LHCN-M2 (cell line): ENCODE data around the gene HIKESHI. TPM values are rescaled to one million over a fixed set of nuclear protein-coding genes. Genes with fewer than 3 reads are reported as not detected.
"Not testable (repeated sequence)": the region's sequence is repeated elsewhere in the genome, so short reads cannot be mapped to it uniquely, and the experiment has no call there.

Experiments
- DNase-seq: peaks from one replicate; pipeline ENCODE4 v3.0.0-alpha.2; 2012; ENCODE audit warnings: low read depth
- total RNA-seq: library from RNA; depleted of rRNA; stranded (reverse); fragments of >200 nt; gene quantifications from 2 replicates; pipeline ENCODE4 v1.2.3, GENCODE V29; 2014

Gene HIKESHI
- total RNA-seq, 1 experiment from 2014 or later = 67.3 TPM

DNA sequence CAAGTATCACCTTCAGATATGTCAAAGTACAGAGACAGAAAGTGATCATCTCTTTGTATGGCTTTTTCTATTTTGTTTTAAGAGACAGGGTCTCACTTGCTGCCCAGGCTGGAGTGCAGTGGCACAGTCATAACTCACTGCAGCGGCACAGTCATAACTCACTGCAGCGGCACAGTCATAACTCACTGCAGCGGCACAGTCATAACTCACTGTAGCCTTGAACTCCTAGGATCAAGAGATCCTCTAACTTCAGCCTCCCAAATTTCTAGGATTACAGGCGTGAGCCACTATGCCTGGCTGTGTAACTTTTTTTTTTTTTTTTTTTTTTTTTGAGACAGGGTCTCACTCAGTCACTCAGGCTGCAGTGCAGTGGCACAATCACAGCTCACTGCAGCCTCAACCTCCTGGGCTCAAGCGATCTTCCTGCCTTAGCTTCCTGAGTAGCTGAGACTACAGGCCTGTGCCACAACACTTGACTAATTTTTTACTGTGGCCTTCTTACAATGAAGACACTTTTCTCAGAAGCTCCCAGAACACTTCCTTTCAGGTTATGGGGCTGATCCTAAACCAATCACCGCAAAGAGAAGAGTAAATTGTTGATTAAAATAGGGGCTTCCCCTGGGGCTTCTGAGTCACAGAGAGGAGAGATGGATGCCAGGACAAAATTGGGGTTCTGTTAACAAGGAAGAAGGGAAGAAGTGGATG, 9.0 kb upstream of the HIKESHI start:
- DNase-seq = no peak

DNA sequence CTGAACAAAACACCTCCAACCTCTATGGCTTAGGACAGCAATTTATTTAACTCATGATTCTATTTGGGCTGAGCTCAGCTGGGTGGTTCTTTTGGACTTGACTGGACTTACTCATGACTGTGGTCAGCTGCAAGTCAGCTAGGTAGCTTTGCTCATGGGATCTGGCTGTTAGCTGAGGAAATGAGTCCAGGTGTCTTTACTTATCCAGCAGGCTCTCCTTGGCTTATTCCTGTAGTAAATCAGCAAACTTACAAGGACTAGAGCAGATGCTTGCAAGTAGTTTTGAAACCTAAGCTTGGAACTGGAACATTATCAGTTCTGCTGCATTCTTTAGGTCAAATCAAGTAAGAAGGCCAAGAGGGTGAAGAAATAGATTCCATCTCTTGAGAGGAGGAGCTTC, 8.0 kb upstream of the HIKESHI start:
- DNase-seq = no peak

DNA sequence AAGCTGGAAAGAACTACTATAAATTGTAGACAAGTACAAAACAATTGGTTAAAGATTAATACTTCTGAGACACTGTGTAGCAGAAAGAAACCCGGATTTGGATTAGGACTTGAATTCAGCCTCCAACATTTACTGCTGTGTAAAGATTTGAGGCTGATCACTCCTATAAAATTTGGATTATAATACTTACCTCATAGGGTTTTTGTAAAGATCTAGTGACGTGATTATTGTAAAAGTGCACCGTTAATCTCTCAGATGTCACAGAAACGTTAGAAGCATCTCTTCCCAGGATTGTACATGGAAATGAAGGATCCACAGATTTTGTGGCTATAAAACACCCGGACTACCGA, 323 bp upstream of the HIKESHI start:
- DNase-seq = no peak

DNA sequence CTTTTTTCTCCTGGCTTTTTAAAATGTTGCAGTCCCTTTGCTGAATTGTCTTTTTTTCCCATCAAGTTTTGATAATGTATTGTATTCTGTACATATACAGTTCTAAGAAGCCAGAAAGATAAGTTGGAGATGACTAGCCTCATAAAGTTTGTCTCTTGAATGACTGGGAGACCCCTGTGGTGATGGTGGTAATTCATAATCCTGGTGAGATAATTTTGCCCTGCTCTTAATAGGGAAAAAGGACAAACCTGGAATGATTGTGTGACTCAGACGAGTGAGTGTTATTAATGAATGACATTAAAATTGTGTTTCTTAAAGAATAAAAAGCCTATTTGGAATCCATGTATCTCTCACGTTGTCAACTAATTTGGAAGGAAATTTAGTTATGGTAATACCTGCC, 1.2 kb downstream of the HIKESHI start:
- peak; percentile 29 for DNase-seq

DNA sequence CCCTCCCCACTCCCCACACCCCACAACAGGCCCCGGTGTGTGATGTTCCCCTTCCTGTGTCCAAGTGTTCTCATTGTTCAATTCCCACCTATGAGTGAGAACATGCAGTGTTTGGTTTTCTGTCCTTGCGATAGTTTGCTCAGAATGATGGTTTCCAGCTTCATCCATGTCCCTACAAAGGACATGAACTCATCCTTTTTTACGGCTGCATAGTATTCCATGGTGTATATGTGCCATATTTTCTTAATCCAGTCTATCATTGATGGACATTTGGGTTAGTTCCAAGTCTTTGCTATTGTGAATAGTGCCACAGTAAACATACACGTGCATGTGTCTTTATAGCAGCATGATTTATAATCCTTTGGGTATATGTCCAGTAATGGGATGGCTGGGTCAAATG, 6.7 kb downstream of the HIKESHI start:
- not testable (repeated sequence) for DNase-seq

DNA sequence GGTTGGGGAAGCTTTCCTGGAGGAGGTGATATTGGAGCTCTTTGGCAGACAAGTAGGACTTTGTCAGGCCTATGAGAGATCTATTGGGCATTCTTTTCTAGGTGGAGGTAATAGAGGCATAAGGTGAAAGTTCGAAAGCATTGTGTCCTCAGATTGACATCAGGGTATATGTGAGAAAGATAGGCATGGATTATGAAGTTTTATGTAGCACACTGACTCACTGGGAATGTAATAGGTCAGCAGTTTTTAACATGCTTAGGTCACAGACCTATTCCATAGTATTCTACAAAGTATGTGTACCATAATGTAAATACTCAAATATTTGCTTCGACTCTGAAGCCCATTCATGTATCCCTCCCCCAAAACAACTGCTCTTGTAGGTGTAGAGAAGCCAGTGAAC, 11.8 kb downstream of the HIKESHI start:
- no peak for DNase-seq

DNA sequence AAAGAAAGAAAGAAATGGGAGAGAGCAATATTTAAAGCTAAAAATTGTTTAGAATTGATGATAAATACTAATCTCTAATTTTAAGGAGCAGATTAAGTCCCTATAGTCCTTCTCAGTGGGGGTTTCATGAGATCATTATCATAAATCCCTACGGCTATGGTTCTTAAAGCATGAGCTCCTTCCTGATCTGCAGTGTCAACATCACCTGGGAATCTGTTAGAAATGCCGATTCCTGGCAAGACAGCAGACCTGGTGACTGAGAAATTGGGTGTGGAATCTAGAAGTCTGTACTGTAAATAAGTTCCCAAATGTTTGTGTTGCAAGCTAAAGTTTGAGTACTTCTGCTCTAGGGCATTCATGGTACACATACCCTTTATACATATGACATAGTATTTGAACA, 12.6 kb downstream of the HIKESHI start:
- DNase-seq = no peak

DNA sequence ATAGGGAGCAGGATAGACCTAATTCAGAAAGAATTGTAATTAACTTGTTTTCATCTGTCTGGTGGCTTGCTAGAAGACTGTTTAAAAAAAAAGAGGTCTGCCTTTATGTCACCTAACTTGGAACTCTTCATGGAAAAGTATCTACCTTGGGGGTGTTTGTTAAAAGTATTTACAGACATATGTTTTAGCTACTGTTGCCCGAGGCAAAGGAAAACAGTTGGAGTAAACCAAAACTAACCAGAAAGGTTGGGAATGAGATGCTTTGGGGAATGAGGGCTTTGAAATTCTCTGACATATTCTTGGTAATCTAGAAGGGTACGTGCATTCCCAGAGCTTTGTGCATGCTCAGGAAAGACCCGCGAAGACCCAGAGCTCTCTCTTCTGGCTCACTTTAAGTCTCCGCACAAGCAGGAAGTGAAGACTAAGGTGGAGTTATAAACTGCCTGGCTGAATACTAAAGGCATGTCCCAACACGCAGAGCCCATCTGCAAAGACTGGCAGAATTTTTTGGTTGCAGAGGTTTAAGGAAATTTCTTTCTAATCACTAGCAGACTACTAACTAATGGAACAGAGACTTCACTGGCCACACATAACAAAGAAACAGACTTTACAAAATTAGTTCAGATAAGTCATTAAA, 33.2 kb downstream of the HIKESHI start:
- peak; percentile 1 for DNase-seq

DNA sequence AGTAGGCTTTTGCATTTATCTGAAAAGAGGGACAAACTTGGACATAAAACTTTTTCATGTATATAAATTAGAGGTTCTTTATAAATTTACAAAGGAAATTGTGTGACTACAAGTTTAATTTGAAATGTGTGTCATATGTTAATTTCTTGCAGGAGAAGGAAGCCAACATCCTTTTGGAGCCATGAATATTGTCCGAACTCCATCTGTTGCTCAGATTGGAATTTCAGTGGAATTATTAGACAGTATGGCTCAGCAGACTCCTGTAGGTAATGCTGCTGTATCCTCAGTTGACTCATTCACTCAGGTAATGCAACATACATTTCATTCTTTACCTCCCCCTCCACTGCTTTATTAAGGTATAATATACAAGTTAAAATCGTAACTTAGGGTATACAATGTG, 35.2 kb downstream of the HIKESHI start:
- no peak for DNase-seq

DNA sequence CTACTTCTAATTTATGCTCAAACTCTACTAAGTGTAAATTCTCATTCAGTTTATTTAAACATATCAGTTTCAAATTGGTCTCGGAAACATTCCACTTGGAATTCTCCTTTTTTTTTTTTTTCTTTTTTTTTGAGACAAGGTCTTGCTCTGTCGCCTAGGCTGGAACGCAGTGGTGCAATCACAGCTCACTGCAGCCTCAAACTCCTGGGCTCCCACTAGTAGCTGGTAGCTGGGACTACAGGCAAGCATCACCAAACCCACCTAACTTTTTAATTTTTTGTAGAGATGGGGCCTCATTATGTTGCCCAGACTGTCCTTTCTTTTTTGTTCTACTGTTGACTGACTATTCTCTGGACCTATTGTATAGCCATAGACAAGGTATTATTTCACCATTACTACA, 39.3 kb downstream of the HIKESHI start:
- DNase-seq = no peak

DNA sequence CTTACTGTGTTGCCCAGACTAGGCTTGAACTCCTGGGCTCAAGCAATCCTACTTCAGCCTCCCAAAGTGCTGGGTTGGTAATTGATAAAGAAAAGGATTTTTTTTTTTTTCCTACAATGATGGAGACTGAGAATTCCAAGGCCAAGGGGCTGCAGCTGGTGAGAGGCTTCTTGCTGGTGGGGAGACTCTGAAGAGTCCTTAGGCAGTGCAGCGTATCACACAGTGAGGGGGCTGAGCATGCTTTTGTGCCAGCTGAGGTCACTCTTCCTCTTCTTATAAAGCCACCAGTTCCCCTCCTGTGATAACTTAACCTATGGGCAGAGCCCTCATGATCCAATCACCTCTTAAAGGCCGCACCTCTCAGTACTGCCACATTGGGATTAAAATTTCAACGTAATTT, 44.5 kb downstream of the HIKESHI start:
- no peak for DNase-seq

DNA sequence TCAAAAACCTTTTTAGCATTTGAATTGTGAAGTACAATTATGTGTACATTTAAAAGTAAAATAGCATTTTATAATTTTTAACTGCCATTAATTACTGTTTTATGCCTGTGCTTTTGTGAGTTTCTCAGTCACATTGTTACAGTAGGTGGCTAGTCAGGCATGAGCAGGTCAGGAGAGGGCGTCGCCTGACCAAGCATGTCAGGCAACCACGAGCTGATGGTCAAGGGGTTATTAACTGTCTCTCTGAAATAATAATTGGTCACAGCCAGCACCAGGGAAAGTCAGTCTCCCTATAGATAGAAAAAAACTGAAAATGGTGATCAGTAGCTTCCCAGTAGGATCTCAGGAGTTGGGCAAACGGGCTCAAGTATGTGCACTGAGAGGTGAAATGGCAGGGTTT, 53.2 kb downstream of the HIKESHI start:
- peak; percentile 8 for DNase-seq

DNA sequence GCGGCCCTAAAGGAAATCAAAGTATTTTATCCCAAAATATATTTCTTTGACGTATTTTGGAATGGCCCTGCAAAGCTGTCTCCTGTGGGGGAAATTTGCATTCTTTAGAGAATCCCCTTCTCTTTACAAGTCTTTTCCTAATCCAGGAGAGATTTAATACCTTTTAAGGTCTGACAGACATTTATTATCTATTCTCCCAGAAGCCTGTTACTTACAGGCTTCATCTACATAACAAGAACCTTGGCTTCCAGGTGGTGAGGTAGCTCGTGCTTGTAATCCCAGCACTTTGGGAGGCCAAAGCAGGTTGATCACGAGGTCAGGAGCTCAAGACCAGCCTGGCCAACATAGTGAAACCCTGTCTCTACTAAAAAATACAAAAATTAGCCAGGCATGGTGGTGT, 55.4 kb downstream of the HIKESHI start:
- DNase-seq = not testable (repeated sequence)

DNA sequence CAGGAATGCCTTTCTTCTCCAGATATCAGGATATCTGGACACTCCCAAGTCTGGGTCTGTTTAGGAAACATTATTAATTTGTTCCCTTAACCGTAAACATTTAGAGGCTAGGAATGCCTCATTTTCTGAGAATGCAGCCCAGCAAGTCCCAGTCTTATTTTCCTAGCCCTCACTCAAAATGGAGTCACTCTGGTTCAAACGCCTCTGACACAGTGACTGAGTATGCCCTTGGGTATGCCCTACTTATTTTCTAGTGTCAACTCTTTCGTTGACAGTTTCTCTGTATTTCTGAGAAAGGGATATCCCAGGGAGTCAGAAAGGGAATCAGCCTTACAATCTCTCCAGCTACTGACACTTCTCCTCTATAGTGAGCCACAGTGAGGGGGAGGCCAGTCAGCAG, 56.7 kb downstream of the HIKESHI start:
- DNase-seq = no peak

DNA sequence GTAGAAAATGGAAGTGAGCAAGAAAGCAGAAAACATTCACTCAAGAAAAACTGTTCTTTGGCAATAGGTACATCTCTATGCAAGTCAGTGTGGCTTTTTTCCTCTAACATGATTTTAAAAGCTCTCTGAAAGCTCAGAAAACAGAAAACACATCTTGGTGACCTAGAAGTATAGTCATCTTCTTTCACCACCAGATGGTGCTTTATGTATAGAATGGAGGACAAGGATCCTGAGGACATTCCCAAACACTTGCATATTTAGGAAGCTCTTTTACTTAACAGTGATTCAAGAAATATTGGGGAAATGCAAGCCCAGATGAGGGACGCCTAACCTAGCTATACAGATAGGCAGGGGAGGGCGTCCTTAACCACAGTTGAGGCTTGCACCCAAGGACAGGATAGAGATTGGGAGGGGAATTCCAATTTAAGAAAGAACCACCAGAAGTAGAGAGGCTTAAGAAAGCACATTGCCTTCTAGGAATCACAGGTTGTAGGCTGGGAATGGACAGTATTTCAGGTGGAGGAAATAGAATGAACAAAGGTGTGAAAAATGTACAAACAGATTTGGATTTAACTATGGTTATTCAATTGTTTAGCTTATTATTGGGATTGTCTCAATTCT, 58.8 kb downstream of the HIKESHI start:
- DNase-seq = peak; percentile 44

DNA sequence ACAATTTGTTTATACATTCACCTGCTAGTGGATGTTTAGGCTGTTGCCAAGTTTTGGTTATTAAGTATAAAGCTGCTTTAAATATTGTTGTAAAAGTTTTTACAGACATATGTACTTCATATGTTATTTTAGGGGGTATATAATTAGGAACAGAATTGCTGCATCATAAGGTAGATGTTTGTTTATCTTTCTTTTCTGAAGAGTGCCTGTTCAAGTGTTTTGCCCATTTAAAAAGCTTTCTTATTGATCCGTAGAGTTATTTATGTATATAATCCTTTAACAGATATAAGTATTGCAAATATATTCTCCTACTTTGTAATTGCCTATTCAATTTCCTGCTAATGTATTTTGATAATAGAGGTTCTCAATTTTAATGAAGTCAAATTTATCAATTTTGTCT, 61.4 kb downstream of the HIKESHI start:
- no peak for DNase-seq

DNA sequence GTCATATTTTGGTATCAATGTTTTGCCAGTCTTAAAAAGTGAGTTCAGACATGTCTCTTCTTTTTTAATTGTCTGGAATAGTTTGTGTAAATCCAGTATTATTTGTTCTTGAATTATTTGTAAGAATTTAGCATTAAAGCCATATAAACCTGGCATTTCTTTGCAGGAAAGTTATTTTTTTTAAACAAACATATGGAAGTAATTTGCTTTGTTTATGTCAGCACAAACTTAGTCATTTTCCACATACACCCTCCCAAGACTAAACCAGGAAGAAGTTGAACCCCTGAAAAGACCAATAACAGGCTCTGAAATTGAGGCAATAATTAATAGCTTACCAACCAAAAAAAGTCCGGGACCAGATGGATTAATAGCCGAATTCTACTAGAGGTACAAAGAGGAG, 63.5 kb downstream of the HIKESHI start:
- no peak for DNase-seq

DNA sequence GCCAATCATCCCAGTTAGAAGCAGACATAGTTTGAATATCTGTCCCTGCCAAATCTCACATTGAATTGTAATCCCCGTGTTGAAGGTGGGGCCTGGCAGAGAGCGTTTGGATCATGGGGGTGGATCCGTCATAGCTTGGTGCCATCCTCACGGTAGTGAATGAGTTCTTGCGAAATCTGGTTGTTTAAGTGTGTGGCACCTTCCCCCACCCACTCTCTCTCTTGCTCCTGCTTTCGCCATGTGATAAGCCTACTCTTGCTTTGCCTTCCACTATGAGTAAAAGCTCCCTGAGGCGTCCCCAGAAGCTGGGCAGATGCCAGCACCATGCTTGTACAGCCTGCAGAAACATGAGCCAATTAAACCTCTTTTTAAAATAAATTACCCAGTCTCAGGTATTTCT, 67.6 kb downstream of the HIKESHI start:
- DNase-seq = no peak

DNA sequence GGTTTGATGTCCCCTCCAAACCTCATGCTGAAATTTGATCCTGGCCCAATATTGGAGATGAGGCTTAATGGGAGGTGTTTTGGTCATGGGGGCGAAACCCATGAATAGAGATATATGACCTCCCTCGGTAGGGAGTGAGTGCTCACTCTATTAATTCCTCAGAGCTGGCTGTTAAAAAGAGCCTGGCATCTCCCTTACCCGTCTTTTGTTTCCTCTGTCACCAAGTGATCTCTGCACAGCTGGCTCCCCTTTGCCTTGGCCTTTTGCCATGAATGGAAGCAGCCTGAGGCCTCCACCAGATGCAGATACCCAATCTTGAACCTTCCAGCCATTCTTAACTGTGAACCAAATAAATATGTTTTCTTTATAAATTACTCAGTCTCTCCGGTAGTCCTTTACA, 68.1 kb downstream of the HIKESHI start:
- DNase-seq = no peak

DNA sequence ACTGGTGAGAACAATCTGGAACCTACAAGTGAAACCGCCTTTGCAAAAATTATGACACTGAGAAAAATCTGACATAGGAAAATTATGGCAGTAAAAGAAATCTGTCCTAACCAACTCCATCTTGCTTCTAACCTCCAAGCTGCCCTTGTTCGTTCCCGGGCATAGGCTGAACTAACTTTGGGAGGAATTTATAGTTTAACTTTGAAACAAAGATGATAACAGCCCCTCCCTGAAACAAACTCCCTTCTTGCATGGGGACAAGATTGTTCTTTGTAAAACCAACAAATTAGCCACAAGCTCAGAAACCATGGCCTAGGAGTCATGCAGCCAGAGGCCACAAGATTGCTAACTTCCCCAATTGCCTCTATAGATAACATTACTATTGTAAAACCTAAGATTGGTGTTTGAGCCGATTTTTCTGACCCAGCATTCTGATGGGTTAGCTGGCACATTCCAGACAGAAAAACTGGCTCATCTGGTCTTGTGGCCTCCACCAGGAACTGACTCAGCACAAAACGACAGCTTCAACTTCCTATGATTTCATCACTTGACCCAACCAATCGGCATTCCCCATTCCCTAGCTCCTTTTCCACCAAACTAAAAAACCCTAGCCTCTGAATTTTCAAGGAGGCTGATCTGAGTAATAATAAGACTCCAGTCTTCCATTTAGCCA, 69.0 kb downstream of the HIKESHI start:
- peak; percentile 78 for DNase-seq

DNA sequence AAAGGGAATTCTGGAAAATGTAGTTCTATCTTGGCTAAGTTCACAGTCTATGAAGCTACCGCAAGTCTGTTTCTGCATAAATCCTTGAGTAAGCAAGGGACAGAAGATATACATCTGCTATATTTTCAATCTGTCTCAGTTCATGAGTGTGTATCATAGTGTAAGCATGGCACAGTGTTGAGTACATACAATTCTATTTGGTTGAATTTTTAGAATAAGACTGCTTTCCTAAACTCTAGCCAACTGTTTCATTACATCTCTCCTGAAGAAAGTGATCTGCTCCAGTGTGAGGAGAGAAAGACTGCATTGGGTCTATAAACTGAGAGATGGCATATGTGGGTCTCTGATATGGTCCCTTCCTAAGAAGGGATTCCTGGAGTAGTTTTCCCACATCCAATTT, 70.0 kb downstream of the HIKESHI start:
- DNase-seq = no peak

DNA sequence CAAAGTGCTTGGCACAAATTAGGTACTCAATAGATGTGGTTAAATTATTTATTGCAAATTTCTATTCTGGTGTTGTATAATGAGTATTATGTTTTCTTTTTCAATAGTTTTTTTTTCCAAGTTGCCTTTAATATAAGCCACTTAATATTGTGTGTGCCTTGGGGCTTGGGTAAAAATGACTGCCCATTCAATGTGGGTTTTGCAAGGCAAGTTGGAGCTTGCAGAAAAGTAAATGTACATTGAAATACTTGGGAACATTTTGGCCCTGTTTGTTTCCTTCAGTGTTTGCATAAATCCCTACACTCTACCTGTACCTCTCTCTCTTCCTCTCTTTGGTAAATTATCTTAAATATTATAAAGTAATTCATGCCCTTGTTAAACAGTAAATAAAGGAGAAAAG, 70.5 kb downstream of the HIKESHI start:
- DNase-seq = no peak

DNA sequence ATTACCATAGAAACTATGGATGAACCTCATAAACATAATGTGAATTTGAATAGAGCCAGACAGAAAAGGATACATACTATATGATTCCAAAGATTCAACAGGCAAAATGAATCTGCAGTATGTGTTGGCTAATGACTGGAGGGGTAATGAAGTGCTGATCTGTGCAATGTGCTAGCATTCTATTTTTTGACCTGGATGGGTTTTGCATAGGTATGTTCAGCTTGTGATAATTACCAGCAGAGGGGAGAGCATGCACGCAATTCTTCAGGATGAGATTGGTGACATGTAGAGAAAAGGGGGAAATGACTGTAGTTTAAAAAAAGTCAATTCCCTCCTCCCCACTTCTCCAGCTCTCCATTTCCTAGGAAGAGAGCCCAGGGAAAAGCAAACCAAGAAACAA, 72.0 kb downstream of the HIKESHI start:
- DNase-seq = no peak
